K562 (cell line): ENCODE results near the gene PTPRZ1. TPM values are rescaled to one million over a fixed set of nuclear protein-coding genes. Genes with fewer than 3 reads are reported as not detected.

Source experiments
- ATAC-seq: fragments of 200-7000 bp; cut with Tn5 transposase; 3 replicates; pipeline ENCODE4 v1.9.1; 2020; ENCODE audit warnings: moderate library complexity
- BruUV-seq: library from RNA; stranded (reverse); fragments of 400-500 nt; replicated peaks from 2 replicates; lab custom pipeline; 2021; lab: Mats Ljungman, UMichigan
- CTCF ChIA-PET: fragments of 300-600 bp; formaldehyde crosslinking; extraction: SDS; loops from one replicate; lab custom pipeline; 2021; ENCODE audit warnings: low intra/inter-chr PET ratio; lab: Yijun Ruan, JAX
- POLR2A ChIA-PET: fragments of 300-600, 350-650 bp; sonication (Branson Sonifier 250); formaldehyde crosslinking; extraction: SDS; loops from one replicate; lab custom pipeline; 2021; ENCODE audit warnings: antibody characterized with exemption, inconsistent platforms; lab: Yijun Ruan, JAX
- DNase-seq, 4 experiments: peaks; one replicate each; pipeline versions ENCODE4 v3.0.0 to v3.0.0-alpha.2; 2011 to 2018; ENCODE audit warnings: low spot score in 3 of 4, mixed read lengths in 3 of 4; ENCODE audit errors: extremely low read depth in 1 of 4
- FAIRE-seq: peaks from 2 replicates; lab custom pipeline; 2011; peaks lifted over from hg19 to GRCh38; lab: Jason Lieb, UNC
- H2AFZ ChIP-seq: 2 replicates; pipeline ENCODE4 v1.6.0; 2011; ENCODE audit warnings: low read depth, low read length, control low read depth, inconsistent platforms
- H3K27ac ChIP-seq: fragments of 200-600 bp; 3 replicates; pipeline ENCODE4 v1.8.0; 2011; ENCODE audit warnings: low read depth, mild to moderate bottlenecking, control low read depth, inconsistent platforms, low read length, moderate library complexity, mixed read lengths; ENCODE audit errors: extremely low read depth
- H3K27me3 ChIP-seq, 2 experiments: fragments of 300-600 bp in 1 of 2; 2 replicates in 1 of 2; 3 replicates in 1 of 2; pipeline versions ENCODE4 v1.6.0 to v1.8.0; 2011; ENCODE audit warnings: inconsistent platforms in 2 of 2, low read length in 2 of 2, mild to moderate bottlenecking in 1 of 2, mixed read lengths in 1 of 2, moderate library complexity in 1 of 2; ENCODE audit not compliant: control insufficient read depth in 2 of 2, insufficient read depth in 2 of 2
- H3K36me3 ChIP-seq: fragments of 300-600 bp; 3 replicates; pipeline ENCODE4 v1.8.0; 2011; ENCODE audit warnings: mild to moderate bottlenecking, low read length, inconsistent platforms; ENCODE audit not compliant: control insufficient read depth, insufficient read depth
- H3K4me1 ChIP-seq, 2 experiments: fragments of 200-600 bp in 1 of 2; replicated peaks in 1 of 2; 2 replicates in 1 of 2; 3 replicates in 1 of 2; pipeline versions ENCODE4 v1.5.1 to v1.8.0; 2011; ENCODE audit warnings: inconsistent platforms in 2 of 2, low read length in 2 of 2, mild to moderate bottlenecking in 1 of 2, mixed read lengths in 1 of 2, moderate library complexity in 1 of 2; ENCODE audit not compliant: control insufficient read depth in 2 of 2, insufficient read depth in 2 of 2
- H3K4me2 ChIP-seq: 2 replicates; pipeline ENCODE4 v1.6.1; 2011; ENCODE audit warnings: low read length, control low read depth, inconsistent platforms, mixed read lengths; ENCODE audit not compliant: insufficient read depth
- H3K4me3 ChIP-seq: fragments of 200-600 bp; sonication (generic), shearing (Covaris generic); 2 replicates; pipeline ENCODE4 v1.5.1; 2016; ENCODE audit warnings: control low read depth, inconsistent platforms
- H3K79me2 ChIP-seq: fragments of 200-600 bp; 3 replicates; pipeline ENCODE4 v1.8.0; 2011; ENCODE audit warnings: low read length, inconsistent platforms; ENCODE audit not compliant: control insufficient read depth, insufficient read depth
- H3K9ac ChIP-seq, 2 experiments: 2 replicates each; pipeline versions ENCODE4 v1.6.0 to v1.6.1; 2011; ENCODE audit warnings: low read depth in 2 of 2, low read length in 2 of 2, control low read depth in 1 of 2, inconsistent platforms in 1 of 2, mild to moderate bottlenecking in 1 of 2, mixed read lengths in 1 of 2; ENCODE audit not compliant: insufficient read depth in 1 of 2
- H3K9me1 ChIP-seq: one replicate; pipeline ENCODE4 v1.6.0; 2011; ENCODE audit warnings: inconsistent platforms, mild to moderate bottlenecking, low read length, moderate library complexity; ENCODE audit not compliant: control insufficient read depth, insufficient read depth
- H3K9me3 ChIP-seq: replicated peaks from 2 replicates; pipeline ENCODE4 v1.5.1; 2011; ENCODE audit warnings: low read depth, low read length, inconsistent platforms; ENCODE audit not compliant: control insufficient read depth, insufficient read depth
- H4K20me1 ChIP-seq: replicated peaks from 2 replicates; pipeline ENCODE4 v1.6.1; 2011; ENCODE audit warnings: low read length, inconsistent platforms, mixed read lengths; ENCODE audit not compliant: control insufficient read depth, insufficient read depth
- DIDO1 ChIP-seq: fragments of 450-650 bp; IDR thresholded peaks from 2 replicates; pipeline ENCODE4 v1.6.1; 2016; ENCODE audit warnings: low read depth, missing biosample characterization, missing genetic modification characterization
- ESRRB ChIP-seq: fragments of 250-450 bp; sonication (Bioruptor Pico); IDR thresholded peaks from 2 replicates; pipeline ENCODE4 v1.5.0; 2020; ENCODE audit warnings: mild to moderate bottlenecking, moderate library complexity, borderline replicate concordance
- LEF1 ChIP-seq: fragments of 450-650 bp; IDR thresholded peaks from 2 replicates; pipeline ENCODE4 v1.6.1; 2016; ENCODE audit warnings: mild to moderate bottlenecking
- MYNN ChIP-seq, 2 experiments: sonication (generic); formaldehyde crosslinking in 1 of 2; IDR thresholded peaks; 2 replicates each; pipeline versions ENCODE4 v1.5.0 to v1.6.1; 2016 to 2020; ENCODE audit warnings: antibody characterized with exemption in 1 of 2, missing genetic modification reagents in 1 of 2
- NFIC ChIP-seq: fragments of 450-650 bp; IDR thresholded peaks from 2 replicates; pipeline ENCODE4 v1.6.1; 2017; ENCODE audit warnings: mild to moderate bottlenecking, inconsistent platforms
- POLR3G ChIP-seq: IDR thresholded peaks from 2 replicates; pipeline ENCODE4 v1.6.1; 2011; ENCODE audit not compliant: insufficient read length, insufficient replicate concordance; ENCODE audit errors: extremely low read depth
- ZBTB8A ChIP-seq: fragments of 450-650 bp; IDR thresholded peaks from 2 replicates; pipeline ENCODE4 v1.6.1; 2018; ENCODE audit warnings: mild to moderate bottlenecking, moderate library complexity; ENCODE audit not compliant: partially characterized antibody
- ZNF695 ChIP-seq: fragments of 450-650 bp; formaldehyde crosslinking; IDR thresholded peaks from 2 replicates; pipeline ENCODE4 v1.4.0; 2020; ENCODE audit warnings: mild to moderate bottlenecking, moderate library complexity
- ZNF778 ChIP-seq: fragments of 450-650 bp; formaldehyde crosslinking; IDR thresholded peaks from 2 replicates; pipeline ENCODE4 v1.4.0; 2020; ENCODE audit warnings: mild to moderate bottlenecking, moderate library complexity
- ZSCAN32 ChIP-seq: fragments of 450-650 bp; formaldehyde crosslinking; IDR thresholded peaks from 2 replicates; pipeline ENCODE4 v1.4.0; 2020; ENCODE audit warnings: mild to moderate bottlenecking, moderate library complexity
- WGBS: fragments of 100-300 bp; shearing (Covaris generic); methylation state at CpG from one replicate; pipeline ENCODE4 v1.1.6; 2016; ENCODE audit warnings: low coverage, mixed read lengths; ENCODE audit not compliant: insufficient coverage; ENCODE audit errors: missing lambda C conversion rate; 5-methylcytosine and 5-hydroxymethylcytosine counted together
- in situ Hi-C: fragments of 300-500 bp; cut with MboI; formaldehyde crosslinking; loops from 4 replicates; pipeline ENCODE4 v1.15.0; 2018; ENCODE audit warnings: inconsistent platforms, mixed read lengths
- intact Hi-C: fragments of 100-400 bp; cut with micrococcal nuclease; formaldehyde crosslinking; loops from 2 replicates; pipeline ENCODE4 v1.14.2; 2022
- polyA plus RNA-seq, 8 experiments: library from polyadenylated mRNA; depleted of rRNA in 4 of 8; stranded (reverse) in 5 of 8; unstranded in 3 of 8; fragments of >200 nt; fragmentation: Nextera tagmentation in 2 of 8; fragmentation: Illumina TruSeq in 1 of 8; extraction: Ambion mirVana in 2 of 8; extraction: Trizol in 1 of 8; gene quantifications; 2 replicates each; pipeline versions ENCODE4 v1.2.1 to v1.2.3, GENCODE V29; 2011 to 2014; ENCODE audit warnings: inconsistent platforms in 1 of 8, missing spikeins in 1 of 8
- total RNA-seq, 7 experiments: library from RNA; depleted of rRNA in 6 of 7; stranded (reverse); fragments of >200 nt in 6 of 7; fragmentation: Illumina TruSeq in 2 of 7; extraction: Trizol in 2 of 7; gene quantifications; 2 replicates each; pipeline versions ENCODE4 v1.2.1 to v1.2.3, GENCODE V29; 2011 to 2021; ENCODE audit warnings: low replicate concordance in 1 of 7

Gene PTPRZ1
- total and polyA plus RNA-seq, 9 of the 15 experiments (the other 6 are each of a cell fraction or from before 2014, with no cell fraction given), result 0.04 TPM; not detected in 7

- Histone ChIP-seq H4K20me1 (no peaks in the 10 kb centered on the region), H3K9ac (no peak overlapping the region), H3K27me3 (no peaks in the 10 kb centered on the region), H3K4me1 (no peaks in the 10 kb centered on the region), H3K27ac (no peak overlapping the region), H3K36me3 (no peaks in the 10 kb centered on the region), H3K4me3 (no peak overlapping the region), H3K4me2 (no peak overlapping the region), H3K9me3 (no peaks in the 10 kb centered on the region), H3K79me2 (no peaks in the 10 kb centered on the region), H3K9me1 (no peaks in the 10 kb centered on the region), H2AFZ (no peak overlapping the region)
- POLR2A ChIA-PET, result no interaction called here
- 0% methylated on average over 2 of the region's 2 CpGs for WGBS
- TF ChIP-seq MYNN (IDR thresholded peaks at IDR 0.05), result no peak
- TF ChIP-seq MYNN (CRISPR knock-in tag; IDR thresholded peaks at IDR 0.05), result no peak
- no peak for TF ChIP-seq NFIC
- FAIRE-seq, result no peak
- CTCF ChIA-PET, result no interaction called here
- BruUV-seq, result no TSS peak
- intact Hi-C loops, result no loop called here
- ATAC-seq, result no peak
- in situ Hi-C loops, result no loop called here
- no peak for DNase-seq
These were observed 133.7 kb downstream of the PTPRZ1 start for GRCh38 chr7:122006687-122007086.

- DNase-seq (no peak), ATAC-seq (no peak), FAIRE-seq (no peak)
- Histone ChIP-seq H3K4me1 (no peaks in the 10 kb centered on the region), H3K27me3 (no peaks in the 10 kb centered on the region), H3K9me1 (no peaks in the 10 kb centered on the region), H4K20me1 (no peaks in the 10 kb centered on the region), H3K9me3 (no peaks in the 10 kb centered on the region), H3K79me2 (no peaks in the 10 kb centered on the region), H3K36me3 (no peaks in the 10 kb centered on the region), H3K4me3 (no peak overlapping the region), H3K4me2 (no peak overlapping the region), H3K9ac (no peak overlapping the region), H2AFZ (no peak overlapping the region), H3K27ac (no peak overlapping the region)
- BruUV-seq, result no TSS peak
- 0% methylated on average over 7 of the region's 7 CpGs for WGBS
- intact Hi-C loops (no loop called here), in situ Hi-C loops (no loop called here)
- TF ChIP-seq ZNF695 (CRISPR knock-in tag) (no peak), ZNF778 (CRISPR knock-in tag) (no peak), DIDO1 (tag) (no peak), ESRRB (no peak), ZSCAN32 (CRISPR knock-in tag) (no peak), POLR3G (no peak), LEF1 (no peak), ZBTB8A (no peak)
- ChIA-PET CTCF (no interaction called here), POLR2A (no interaction called here)
These were observed 137.2 kb downstream of the PTPRZ1 start for GRCh38 chr7:122010116-122010515.
